ENCODE data around the gene BMP8B. TPM values are rescaled to one million over a fixed set of nuclear protein-coding genes. Genes with fewer than 3 reads are reported as not detected.
A peak's percentile ranks its signal among the peaks of the same experiment; 100 is the strongest.
"Not testable (repeated sequence)": the region's sequence is repeated elsewhere in the genome, so short reads cannot be mapped to it uniquely, and the experiment has no call there.

The BMP8B gene
- polyA plus RNA-seq, 3 donors, result 0.14 to 1.3 (median 0.24) TPM

GRCh38 chr1:39777896-39778295, 10.8 kb downstream of the BMP8B start:
- intact Hi-C loops (cut with micrococcal nuclease); H3K27me3 ChIP-seq (ENCODE audit: control insufficient read depth in 2 of 2, insufficient read depth in 2 of 2, low read length in 2 of 2); H2AFZ ChIP-seq (ENCODE audit: insufficient read depth, low read depth, low read length, poor library complexity, severe bottlenecking); H3K4me3 ChIP-seq (replicated peaks in 1 of 3; ENCODE audit: low read depth in 2 of 3, low read length in 3 of 3); H3K4me3 Mint-ChIP-seq; H3K27me3 Mint-ChIP-seq (ENCODE audit: low read depth in 3 of 3); H3K36me3 Mint-ChIP-seq; H3K9me3 ChIP-seq (replicated peaks in 1 of 2; ENCODE audit: control insufficient read depth in 1 of 2, insufficient read depth in 1 of 2, low read length in 2 of 2); H3K27ac Mint-ChIP-seq; DNase-seq; H3K9ac ChIP-seq (ENCODE audit: insufficient read depth, low read length, poor library complexity, severe bottlenecking); H3K9me3 Mint-ChIP-seq; H4K20me1 ChIP-seq (ENCODE audit: insufficient read depth, low read length); H3K79me2 ChIP-seq (ENCODE audit: insufficient read depth, low read length); H3K36me3 ChIP-seq (replicated peaks in 1 of 2; ENCODE audit: control insufficient read depth in 1 of 2, insufficient read depth in 2 of 2, low read length in 2 of 2); H3K27ac ChIP-seq (ENCODE audit: low read depth in 1 of 2, low read length in 2 of 2); H3K4me2 ChIP-seq (replicated peaks; ENCODE audit: extremely low read depth, low read length, poor library complexity, severe bottlenecking): not testable (repeated sequence)
- H3K4me1 ChIP-seq (ENCODE audit: control insufficient read depth in 1 of 2, insufficient read depth in 2 of 2, low read length in 2 of 2), result peaks cover 4 to 12% of the 10 kb centered on the region in 2 donors
- WGBS (ENCODE audit: insufficient coverage), result 98% methylated on average over 10 of the region's 17 CpGs
- peaks cover 14% of the 10 kb centered on the region for H3K4me1 Mint-ChIP-seq

GRCh38 chr1:39777306-39777705, 11.4 kb downstream of the BMP8B start:
- intact Hi-C loops (cut with micrococcal nuclease), result no loop called here
- no peak for TF ChIP-seq CTCF (IDR thresholded peaks at IDR 0.05)
- no peak overlapping the region for H3K4me2 ChIP-seq (replicated peaks; ENCODE audit: extremely low read depth, low read length, poor library complexity, severe bottlenecking)
- no peak overlapping the region for H2AFZ ChIP-seq (ENCODE audit: insufficient read depth, low read depth, low read length, poor library complexity, severe bottlenecking)
- DNase-seq, result no peak
- peaks cover 4 to 12% of the 10 kb centered on the region in 2 donors for H3K4me1 ChIP-seq (ENCODE audit: control insufficient read depth in 1 of 2, insufficient read depth in 2 of 2, low read length in 2 of 2)
- Mint-ChIP-seq H3K9me3 (no peaks in the 10 kb centered on the region), H3K4me1 (peaks cover 14% of the 10 kb centered on the region), H3K27ac (peak overlapping the region in 1 of 7 donors; percentile 22), H3K27me3 (ENCODE audit: low read depth in 3 of 3) (peaks cover 0 to 8% (median 2%) of the 10 kb centered on the region in 3 donors), H3K4me3 (no peak overlapping the region), H3K36me3 (peaks cover 3 to 6% of the 10 kb centered on the region in 2 donors)
- H3K27me3 ChIP-seq (ENCODE audit: control insufficient read depth in 2 of 2, insufficient read depth in 2 of 2, low read length in 2 of 2), result no peaks in the 10 kb centered on the region
- no peak overlapping the region for H3K27ac ChIP-seq (ENCODE audit: low read depth in 1 of 2, low read length in 2 of 2)
- WGBS (ENCODE audit: insufficient coverage), result 100% methylated on average over 4 of the region's 4 CpGs
- no peaks in the 10 kb centered on the region for H3K79me2 ChIP-seq (ENCODE audit: insufficient read depth, low read length)
- no peak overlapping the region for H3K9ac ChIP-seq (ENCODE audit: insufficient read depth, low read length, poor library complexity, severe bottlenecking)
- H3K4me3 ChIP-seq (replicated peaks in 1 of 3; ENCODE audit: low read depth in 2 of 3, low read length in 3 of 3), result no peak overlapping the region
- no peaks in the 10 kb centered on the region for H3K9me3 ChIP-seq (replicated peaks in 1 of 2; ENCODE audit: control insufficient read depth in 1 of 2, insufficient read depth in 1 of 2, low read length in 2 of 2)
- H4K20me1 ChIP-seq (ENCODE audit: insufficient read depth, low read length), result no peaks in the 10 kb centered on the region
- no peaks in the 10 kb centered on the region for H3K36me3 ChIP-seq (replicated peaks in 1 of 2; ENCODE audit: control insufficient read depth in 1 of 2, insufficient read depth in 2 of 2, low read length in 2 of 2)

Measured in CD14-positive monocyte (primary cell).